ENCODE data around the gene CLNK. TPM values are rescaled to one million over a fixed set of nuclear protein-coding genes. Genes with fewer than 3 reads are reported as not detected.

CLNK gene
- polyA plus RNA-seq, 3 donors = 0.52 to 1.5 (median 0.58) TPM

- no peak for DNase-seq (ENCODE audit: extremely low read depth in 1 of 11, low read depth in 9 of 11, low spot score in 4 of 11)
Observed at GRCh38 chr4:10552591-10553280, 131.8 kb downstream of the CLNK start.

- no peak for DNase-seq (ENCODE audit: extremely low read depth in 1 of 11, low read depth in 9 of 11, low spot score in 4 of 11)
Observed at GRCh38 chr4:10535912-10536311, 148.7 kb downstream of the CLNK start.

- no peak for DNase-seq (ENCODE audit: extremely low read depth in 1 of 11, low read depth in 9 of 11, low spot score in 4 of 11)
Observed at GRCh38 chr4:10534820-10535219, 149.7 kb downstream of the CLNK start.

- DNase-seq (ENCODE audit: extremely low read depth in 1 of 11, low read depth in 9 of 11, low spot score in 4 of 11) = no peak
Observed at GRCh38 chr4:10532155-10532554, 152.4 kb downstream of the CLNK start.

GRCh38 chr4:10530137-10530786 lies 154.3 kb downstream of the CLNK start:
- no peak for DNase-seq (ENCODE audit: extremely low read depth in 1 of 11, low read depth in 9 of 11, low spot score in 4 of 11)

- DNase-seq (ENCODE audit: extremely low read depth in 1 of 11, low read depth in 9 of 11, low spot score in 4 of 11) = no peak
Observed at GRCh38 chr4:10529291-10530136, 155.1 kb downstream of the CLNK start.

- DNase-seq (ENCODE audit: extremely low read depth in 1 of 11, low read depth in 9 of 11, low spot score in 4 of 11) = no peak
Observed at GRCh38 chr4:10527438-10527837, 157.1 kb downstream of the CLNK start.

GRCh38 chr4:10526429-10527222 lies 157.9 kb downstream of the CLNK start:
- no peak for DNase-seq (ENCODE audit: extremely low read depth in 1 of 11, low read depth in 9 of 11, low spot score in 4 of 11)

- DNase-seq (ENCODE audit: extremely low read depth in 1 of 11, low read depth in 9 of 11, low spot score in 4 of 11) = no peak
Observed at GRCh38 chr4:10524196-10524833, 160.3 kb downstream of the CLNK start.

- no peak for DNase-seq (ENCODE audit: extremely low read depth in 1 of 11, low read depth in 9 of 11, low spot score in 4 of 11)
Observed at GRCh38 chr4:10521424-10521823, 163.1 kb downstream of the CLNK start.

GRCh38 chr4:10509733-10510132 lies 174.8 kb downstream of the CLNK start:
- DNase-seq (ENCODE audit: extremely low read depth in 1 of 11, low read depth in 9 of 11, low spot score in 4 of 11) = no peak

- DNase-seq (ENCODE audit: extremely low read depth in 1 of 11, low read depth in 9 of 11, low spot score in 4 of 11) = no peak
Observed at GRCh38 chr4:10506077-10506476, 178.5 kb downstream of the CLNK start.

GRCh38 chr4:10504570-10505179 lies 179.9 kb downstream of the CLNK start:
- no peak for DNase-seq (ENCODE audit: extremely low read depth in 1 of 11, low read depth in 9 of 11, low spot score in 4 of 11)

- DNase-seq (ENCODE audit: extremely low read depth in 1 of 11, low read depth in 9 of 11, low spot score in 4 of 11) = no peak
Observed at GRCh38 chr4:10502717-10503116, 181.9 kb downstream of the CLNK start.

- no peak for DNase-seq (ENCODE audit: extremely low read depth in 1 of 11, low read depth in 9 of 11, low spot score in 4 of 11)
Observed at GRCh38 chr4:10500776-10501175, 183.8 kb downstream of the CLNK start.

- DNase-seq (ENCODE audit: extremely low read depth in 1 of 11, low read depth in 9 of 11, low spot score in 4 of 11) = no peak
Observed at GRCh38 chr4:10496200-10496599, 188.4 kb downstream of the CLNK start.

GRCh38 chr4:10495651-10496050 lies 188.9 kb downstream of the CLNK start:
- DNase-seq (ENCODE audit: extremely low read depth in 1 of 11, low read depth in 9 of 11, low spot score in 4 of 11) = no peak

GRCh38 chr4:10492464-10492863 lies 192.1 kb downstream of the CLNK start:
- DNase-seq (ENCODE audit: extremely low read depth in 1 of 11, low read depth in 9 of 11, low spot score in 4 of 11) = peak in 1 of 11 donors; percentile 8

Measured in renal cortex interstitium (tissue), 11 donors.